ENCODE data around the gene TNS2. TPM values are rescaled to one million over a fixed set of nuclear protein-coding genes. Genes with fewer than 3 reads are reported as not detected.

TNS2 gene
- total and polyA plus RNA-seq, 10 of the 15 experiments (the other 5 are each of a cell fraction or from before 2014, with no cell fraction given), result 0.03 to 0.72 (median 0.16) TPM; not detected in 4

GRCh38 chr12:53047221-53048032 lies 2.4 kb upstream of the TNS2 start (continued):
- 0 out of 2 replicates have a peak, but pooled peaks have one; percentile 4 for TF ChIP-seq YY1 (IDR thresholded peaks at IDR 0.05; ENCODE audit: low read depth, low read length)

- DNase-seq (ENCODE audit: low read depth, low spot score) (no peak), ATAC-seq (no peak), FAIRE-seq (no peak)
- Histone ChIP-seq H3K79me2 (ENCODE audit: control insufficient read depth, insufficient read depth, low read length) (no peaks in the 10 kb centered on the region), H3K36me3 (ENCODE audit: control insufficient read depth in 2 of 2, insufficient read depth in 2 of 2, low read length in 1 of 2) (no peaks in the 10 kb centered on the region), H2AFZ (ENCODE audit: control insufficient read depth, low read depth, low read length) (no peak overlapping the region), H3K4me1 (ENCODE audit: control insufficient read depth, insufficient read depth, low read length) (peaks cover 15% of the 10 kb centered on the region), H3K9ac (ENCODE audit: control insufficient read depth, insufficient read depth, low read length) (peak overlapping the region; percentile 20; the same call in 1 of the 2 replicates), H3K9me3 (replicated peaks; ENCODE audit: control insufficient read depth, insufficient read depth, low read length) (no peaks in the 10 kb centered on the region), H3K4me2 (ENCODE audit: control insufficient read depth, insufficient read depth) (no peak overlapping the region; the same call in 1 of the 2 replicates), H3K27me3 (replicated peaks in 1 of 2; ENCODE audit: control insufficient read depth in 2 of 2, insufficient read depth in 2 of 2, low read length in 1 of 2) (no peaks in the 10 kb centered on the region), H3K27ac (ENCODE audit: control insufficient read depth, insufficient read depth) (no peak overlapping the region), H3K4me3 (peak overlapping the region; percentile 36; the same call in 1 of the 2 replicates), H4K20me1 (ENCODE audit: control insufficient read depth, insufficient read depth) (no peaks in the 10 kb centered on the region; the same call in 1 of the 2 replicates)
- BruUV-seq (replicated peaks), result no TSS peak
- SMC1A ChIA-PET (ENCODE audit: uncharacterized antibody, unreplicated experiment), result interaction anchor here (0.6 to 1.1 kb wide), 3 partner anchors 53 to 219 kb away, joined by 3 read pairs; no protein-coding TSS in a partner anchor
- POLR2A ChIA-PET, result interaction anchor here (0.6 to 0.9 kb wide), 2 partner anchors 55 to 64 kb away, joined by 3 to 4 read pairs; no protein-coding TSS in a partner anchor
- CTCF ChIA-PET, result interaction anchor here (0.6 to 2.1 kb wide), 11 partner anchors 11 to 98 kb away, joined by 3 to 12 read pairs (median 6); partner anchors contain the start of genes EIF4B and SPRYD3
- in situ Hi-C loops (cut with MboI), result no loop called here
- WGBS (ENCODE audit: insufficient coverage, insufficient replicate concordance, low lambda C conversion rate, missing lambda C conversion rate), result 73% methylated on average over 10 of the region's 10 CpGs
- TF ChIP-seq MYC (IDR thresholded peaks at IDR 0.05; ENCODE audit: insufficient read depth, insufficient read length, insufficient replicate concordance, low read length, severe bottlenecking) (no peak), CTCF (IDR thresholded peaks at IDR 0.05 in 2 of 3, conservative IDR thresholded peaks at IDR 0.05 in 1 of 3; ENCODE audit: control insufficient read depth in 2 of 3, extremely low read depth in 1 of 3, insufficient read depth in 1 of 3, low read depth in 3 of 3, low read length in 3 of 3) (0 out of 6 replicates have a peak, but pooled peaks of 2 of the 3 experiments have one; percentile 1 to 5)
- intact Hi-C loops (cut with micrococcal nuclease; ENCODE audit: unreplicated experiment), result no loop called here
- RAD21 ChIA-PET (ENCODE audit: unreplicated experiment), result interaction anchor here (0.6 to 1.5 kb wide), 6 partner anchors 37 to 275 kb away, joined by 3 to 4 read pairs (median 4); partner anchors contain the start of genes IGFBP6 and MYG1
Measured at GRCh38 chr12:53048033-53048779, 1.7 kb upstream of the TNS2 start.

Measured in GM12878 (cell line).